Measurements from ENCODE around the gene TAS1R3. TPM values are rescaled to one million over a fixed set of nuclear protein-coding genes. Genes with fewer than 3 reads are reported as not detected.

The TAS1R3 gene
- total RNA-seq, 1 donor from 2014 or later, result not detected

GRCh38 chr1:1285611-1286311 is 45.3 kb upstream of the TAS1R3 start:
- H3K27ac ChIP-seq, result no peak overlapping the region
- H3K4me3 ChIP-seq, result no peak overlapping the region
- peaks cover 10% of the 10 kb centered on the region for H3F3A ChIP-seq (ENCODE audit: low read depth)
- H3K27me3 ChIP-seq, result no peaks in the 10 kb centered on the region
- Mint-ChIP-seq H3K9me3 (no peaks in the 10 kb centered on the region), H3K36me3 (no peaks in the 10 kb centered on the region), H3K27ac (no peak overlapping the region), H3K4me3 (no peak overlapping the region), H3K4me1 (peaks cover 11% of the 10 kb centered on the region), H3K27me3 (ENCODE audit: insufficient read depth, low read depth) (peaks cover 5% of the 10 kb centered on the region)
- no peak for TF ChIP-seq EZH2 (IDR thresholded peaks at IDR 0.05)
- TF ChIP-seq CTCF (IDR thresholded peaks at IDR 0.05), result no peak
- no peak for TF ChIP-seq EZH2phosphoT487 (IDR thresholded peaks at IDR 0.05)
- H3K9ac ChIP-seq, result no peak overlapping the region
- no peaks in the 10 kb centered on the region for H3K79me2 ChIP-seq (ENCODE audit: low read depth)
- no peaks in the 10 kb centered on the region for H4K20me1 ChIP-seq (ENCODE audit: low read depth)
- no peak overlapping the region for H2AFZ ChIP-seq (replicated peaks)
- H3K4me1 ChIP-seq, result no peaks in the 10 kb centered on the region
- no peaks in the 10 kb centered on the region for H3K36me3 ChIP-seq
- no peak for DNase-seq (ENCODE audit: low spot score)
- H3K4me2 ChIP-seq, result no peak overlapping the region
- no peaks in the 10 kb centered on the region for H3K9me3 ChIP-seq (ENCODE audit: low read depth)

GRCh38 chr1:1286313-1287261 is 44.5 kb upstream of the TAS1R3 start:
- Histone ChIP-seq H3K79me2 (ENCODE audit: low read depth) (no peaks in the 10 kb centered on the region), H3K27me3 (no peaks in the 10 kb centered on the region), H4K20me1 (ENCODE audit: low read depth) (no peaks in the 10 kb centered on the region), H3K4me1 (no peaks in the 10 kb centered on the region), H3K9ac (no peak overlapping the region), H3K4me3 (no peak overlapping the region), H3K36me3 (no peaks in the 10 kb centered on the region), H3K9me3 (ENCODE audit: low read depth) (no peaks in the 10 kb centered on the region), H3K27ac (no peak overlapping the region), H3F3A (ENCODE audit: low read depth) (peaks cover 10% of the 10 kb centered on the region), H2AFZ (replicated peaks) (no peak overlapping the region), H3K4me2 (no peak overlapping the region)
- Mint-ChIP-seq H3K36me3 (no peaks in the 10 kb centered on the region), H3K4me3 (no peak overlapping the region), H3K27ac (no peak overlapping the region), H3K4me1 (peaks cover 11% of the 10 kb centered on the region), H3K27me3 (ENCODE audit: insufficient read depth, low read depth) (peaks cover 5% of the 10 kb centered on the region), H3K9me3 (no peaks in the 10 kb centered on the region)
- TF ChIP-seq CTCF (IDR thresholded peaks at IDR 0.05), result no peak
- no peak for TF ChIP-seq EZH2phosphoT487 (IDR thresholded peaks at IDR 0.05)
- DNase-seq (ENCODE audit: low spot score), result no peak

GRCh38 chr1:1287288-1288110 is 43.6 kb upstream of the TAS1R3 start:
- H3K79me2 ChIP-seq (ENCODE audit: low read depth), result no peaks in the 10 kb centered on the region
- no peak overlapping the region for H3K4me2 ChIP-seq
- no peak overlapping the region for H3K4me3 Mint-ChIP-seq
- H3K4me3 ChIP-seq, result no peak overlapping the region
- H3K36me3 Mint-ChIP-seq, result no peaks in the 10 kb centered on the region
- H4K20me1 ChIP-seq (ENCODE audit: low read depth), result peaks cover 6% of the 10 kb centered on the region
- peaks cover 10% of the 10 kb centered on the region for H3F3A ChIP-seq (ENCODE audit: low read depth)
- H3K27me3 ChIP-seq, result no peaks in the 10 kb centered on the region
- H3K36me3 ChIP-seq, result no peaks in the 10 kb centered on the region
- H3K4me1 Mint-ChIP-seq, result peaks cover 9% of the 10 kb centered on the region
- H3K9me3 Mint-ChIP-seq, result no peaks in the 10 kb centered on the region
- H3K27ac Mint-ChIP-seq, result no peak overlapping the region
- no peaks in the 10 kb centered on the region for H3K4me1 ChIP-seq
- H3K9ac ChIP-seq, result no peak overlapping the region
- no peak overlapping the region for H3K27ac ChIP-seq
- TF ChIP-seq EZH2phosphoT487 (IDR thresholded peaks at IDR 0.05) (no peak), CTCF (IDR thresholded peaks at IDR 0.05) (no peak), EZH2 (IDR thresholded peaks at IDR 0.05) (no peak)
- H2AFZ ChIP-seq (replicated peaks), result no peak overlapping the region
- H3K27me3 Mint-ChIP-seq (ENCODE audit: insufficient read depth, low read depth), result peaks cover 3% of the 10 kb centered on the region
- DNase-seq (ENCODE audit: low spot score), result no peak
- no peaks in the 10 kb centered on the region for H3K9me3 ChIP-seq (ENCODE audit: low read depth)
